Adrenal gland (tissue), 5 donors: ENCODE measurements around the gene ZNF598.

Source experiments
- POLR2A ChIP-seq, 2 donors: fragments of 450-650 bp; IDR thresholded peaks; one replicate each; pipeline ENCODE4 v1.6.1; 2017; ENCODE audit warnings: antibody characterized with exemption in 2 of 2, mild to moderate bottlenecking in 2 of 2, moderate library complexity in 1 of 2
- TF ChIP-seq, protein P1 (sequence below), 6 experiments: fragments of 450-650 bp in 4 of 6; fragments of 200-600 bp in 2 of 6; sonication (generic) in 1 of 6; IDR thresholded peaks; 1 replicate in 5 of 6; 2 replicates in 1 of 6; pipeline versions ENCODE4 v1.5.1 to v1.8.0; 2016 to 2021; ENCODE audit warnings: antibody characterized with exemption in 6 of 6, mild to moderate bottlenecking in 2 of 6, moderate library complexity in 1 of 6
- donor health status: DM: no; HTN: no; CAD: no.

- TF ChIP-seq, protein P1, sequence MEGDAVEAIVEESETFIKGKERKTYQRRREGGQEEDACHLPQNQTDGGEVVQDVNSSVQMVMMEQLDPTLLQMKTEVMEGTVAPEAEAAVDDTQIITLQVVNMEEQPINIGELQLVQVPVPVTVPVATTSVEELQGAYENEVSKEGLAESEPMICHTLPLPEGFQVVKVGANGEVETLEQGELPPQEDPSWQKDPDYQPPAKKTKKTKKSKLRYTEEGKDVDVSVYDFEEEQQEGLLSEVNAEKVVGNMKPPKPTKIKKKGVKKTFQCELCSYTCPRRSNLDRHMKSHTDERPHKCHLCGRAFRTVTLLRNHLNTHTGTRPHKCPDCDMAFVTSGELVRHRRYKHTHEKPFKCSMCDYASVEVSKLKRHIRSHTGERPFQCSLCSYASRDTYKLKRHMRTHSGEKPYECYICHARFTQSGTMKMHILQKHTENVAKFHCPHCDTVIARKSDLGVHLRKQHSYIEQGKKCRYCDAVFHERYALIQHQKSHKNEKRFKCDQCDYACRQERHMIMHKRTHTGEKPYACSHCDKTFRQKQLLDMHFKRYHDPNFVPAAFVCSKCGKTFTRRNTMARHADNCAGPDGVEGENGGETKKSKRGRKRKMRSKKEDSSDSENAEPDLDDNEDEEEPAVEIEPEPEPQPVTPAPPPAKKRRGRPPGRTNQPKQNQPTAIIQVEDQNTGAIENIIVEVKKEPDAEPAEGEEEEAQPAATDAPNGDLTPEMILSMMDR (IDR thresholded peaks at IDR 0.05) = no peak
- TF ChIP-seq POLR2A (IDR thresholded peaks at IDR 0.05) = no peak
Measured at GRCh38 chr16:2032285-2033056, 22.9 kb upstream of the ZNF598 start.
